Limb (tissue), 2 donors: ENCODE results near the gene MYH3.
"Not testable (repeated sequence)": the region's sequence is repeated elsewhere in the genome, so short reads cannot be mapped to it uniquely, and the experiment has no call there.

ENCODE experiments used
- DNase-seq, 2 donors: peaks; one replicate each; pipeline ENCODE4 v3.0.0-alpha.2; 2016; ENCODE audit errors: extremely low spot score in 2 of 2

Gene MYH3

DNA sequence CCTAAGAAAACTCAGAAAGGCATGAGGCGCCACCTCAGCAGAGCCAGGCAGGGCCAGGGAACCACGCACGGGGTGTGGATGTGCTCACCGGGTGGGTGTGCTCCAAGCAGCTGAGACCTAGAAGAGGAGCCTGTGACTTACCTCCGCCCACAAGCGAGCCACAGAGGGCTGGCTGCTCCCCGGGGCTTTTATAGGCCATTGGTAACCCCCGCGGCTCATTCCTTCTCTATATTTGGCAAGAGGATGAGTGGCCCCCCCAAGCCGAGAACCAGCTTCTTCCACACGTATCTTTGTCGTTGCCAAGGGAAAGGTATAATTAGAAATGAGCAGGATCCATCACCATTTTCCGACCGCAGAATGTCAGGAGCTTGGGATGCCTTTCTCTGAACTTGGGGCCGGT lies at the start of gene MYH3:
MYH3 (minus strand) TSS at position 162 of the 400 bp plus-strand sequence. CDS start 2,245 bp downstream, outside the sequence.
- peak in 1 of 2 donors; percentile 55 for DNase-seq

- DNase-seq, result no peak
Observed at GRCh38 chr17:10705727-10706126, 48.6 kb upstream of the MYH3 start.

- no peak for DNase-seq
Observed at GRCh38 chr17:10702574-10702973, 45.5 kb upstream of the MYH3 start.

DNA sequence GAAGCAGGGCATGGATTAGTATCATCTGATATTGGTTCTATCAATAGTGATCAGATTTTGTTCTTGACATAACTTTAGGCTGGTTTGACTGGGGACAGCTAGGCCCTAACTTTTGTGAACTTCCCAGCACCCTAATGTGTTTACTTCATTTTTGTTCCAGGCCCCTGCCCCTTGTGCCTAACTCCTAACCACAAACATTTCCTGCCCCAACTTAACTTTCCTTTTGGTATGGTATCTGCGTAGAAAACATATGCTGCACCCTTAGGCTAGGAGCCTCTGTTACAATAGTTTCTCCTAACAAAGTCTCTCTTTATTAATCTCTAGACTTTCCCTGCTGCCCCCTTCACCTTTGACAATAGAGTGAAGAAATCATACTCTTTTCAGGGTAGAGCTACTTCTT lies 42.7 kb upstream of the MYH3 start:
- DNase-seq, result no peak

DNA sequence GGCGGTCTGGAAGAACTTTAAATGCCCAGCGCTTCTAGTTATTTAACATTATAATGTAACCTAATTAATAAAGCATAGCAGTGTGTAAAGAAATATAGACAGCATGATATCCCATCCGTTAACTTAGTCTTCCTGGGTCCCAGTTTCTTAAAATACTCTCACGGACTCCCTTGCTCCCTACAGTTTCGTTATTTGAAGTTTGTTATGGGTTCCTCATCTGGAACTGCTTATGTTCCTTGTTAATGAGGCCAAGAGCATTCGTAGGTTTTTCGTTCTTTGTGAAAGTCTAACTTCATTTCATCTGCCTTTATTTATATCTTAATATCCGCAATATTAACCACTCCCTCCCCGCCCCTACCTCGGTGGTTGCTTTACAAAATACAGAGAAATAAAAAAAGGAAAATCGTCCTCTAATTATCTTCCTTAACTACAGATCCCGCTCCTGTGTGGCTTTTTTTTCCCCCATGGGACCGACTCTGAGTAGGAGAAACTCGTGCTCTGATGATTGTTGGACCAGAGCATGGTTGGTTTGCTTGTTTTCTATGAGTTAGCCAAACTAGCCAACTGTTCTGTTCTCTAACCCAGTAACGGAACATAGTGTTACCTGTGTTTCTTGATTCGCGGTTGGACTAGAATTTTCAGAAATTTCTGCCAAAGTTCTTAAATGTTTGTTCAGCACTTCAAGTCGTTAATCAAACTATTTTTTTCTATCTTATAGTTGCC lies 41.1 kb upstream of the MYH3 start:
- no peak for DNase-seq

GRCh38 chr17:10697092-10698081 lies 40.3 kb upstream of the MYH3 start, which contains the start of the genes ADPRM and SCO1:
Gene ADPRM (plus strand): TSS chr17:10697594. CDS start chr17:10704927, 7,333 bp downstream.
Gene SCO1 (minus strand): TSS chr17:10697533. CDS start chr17:10697507, 26 bp downstream.
- peak; percentile 93 to 94 for DNase-seq

- DNase-seq, result not testable (repeated sequence)
Observed at GRCh38 chr17:10695875-10696407, 38.8 kb upstream of the MYH3 start.

GRCh38 chr17:10687499-10687898 lies 30.4 kb upstream of the MYH3 start:
- DNase-seq, result no peak

GRCh38 chr17:10683853-10684252 lies 26.7 kb upstream of the MYH3 start:
- DNase-seq, result no peak

- DNase-seq, result no peak
Observed at GRCh38 chr17:10681866-10682446, 24.8 kb upstream of the MYH3 start.

DNA sequence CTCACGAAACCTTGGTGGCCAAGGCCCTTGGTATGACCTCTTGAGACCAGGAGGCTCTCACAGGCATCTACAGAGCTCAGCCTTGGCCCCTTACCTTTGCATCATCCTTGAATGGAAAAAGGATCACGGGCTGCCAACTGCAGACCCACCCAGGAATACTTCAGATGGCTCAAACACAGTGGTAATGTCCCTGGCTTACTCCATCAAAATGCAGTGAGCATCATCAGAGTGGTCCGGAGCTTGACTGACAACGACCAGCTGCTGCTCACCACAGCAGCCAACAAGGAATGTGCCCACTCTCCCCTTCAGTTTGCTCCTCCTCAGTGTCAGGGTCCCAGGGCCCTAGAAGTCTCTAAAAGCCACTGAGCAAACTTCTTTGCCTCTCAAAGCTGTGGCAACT lies 17.6 kb upstream of the MYH3 start:
- DNase-seq, result no peak

GRCh38 chr17:10673312-10673711 lies 16.2 kb upstream of the MYH3 start:
- no peak for DNase-seq

GRCh38 chr17:10668775-10669174 lies 11.7 kb upstream of the MYH3 start:
- no peak for DNase-seq

DNA sequence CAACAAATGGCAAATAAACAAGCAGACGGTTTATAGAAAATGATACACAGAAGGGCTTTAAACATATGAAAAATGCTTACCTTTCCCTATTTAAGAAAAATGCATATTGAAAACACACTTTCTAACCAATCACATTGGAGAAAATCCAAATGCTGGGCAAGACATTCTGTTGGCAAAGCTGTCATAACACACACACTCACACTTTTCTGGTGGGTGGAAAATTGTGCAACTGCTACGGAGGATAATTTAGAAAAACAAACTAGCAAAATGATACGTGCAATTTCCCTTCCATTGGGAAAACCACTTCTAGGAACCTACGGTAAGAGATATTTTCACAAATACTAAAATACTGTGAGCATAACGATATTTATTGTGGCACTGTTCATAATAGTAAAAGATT lies 9.8 kb upstream of the MYH3 start:
- DNase-seq, result no peak

GRCh38 chr17:10664571-10664970 lies 7.5 kb upstream of the MYH3 start:
- DNase-seq, result no peak

DNA sequence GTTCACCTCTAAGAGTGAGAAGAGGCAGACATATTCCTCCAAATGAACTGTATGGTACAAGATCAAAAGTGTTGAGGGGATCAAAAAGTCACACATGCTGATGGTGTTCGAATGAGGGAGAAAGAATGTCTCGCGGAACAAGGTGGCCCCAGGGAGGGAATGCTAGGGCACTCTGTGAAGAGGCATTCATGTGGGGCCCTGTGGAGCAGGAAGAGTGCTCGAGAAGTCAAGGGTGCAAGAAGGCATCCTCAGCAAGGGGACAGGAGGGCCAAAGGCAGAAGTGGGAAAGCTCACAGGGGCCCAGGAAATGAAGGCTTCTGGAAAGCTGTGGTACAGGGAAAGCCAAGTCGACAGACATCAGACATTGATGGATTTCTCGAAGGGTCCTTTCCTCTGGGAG lies 6.1 kb upstream of the MYH3 start:
- no peak for DNase-seq

GRCh38 chr17:10661437-10661836 lies 4.3 kb upstream of the MYH3 start:
- DNase-seq, result no peak

DNA sequence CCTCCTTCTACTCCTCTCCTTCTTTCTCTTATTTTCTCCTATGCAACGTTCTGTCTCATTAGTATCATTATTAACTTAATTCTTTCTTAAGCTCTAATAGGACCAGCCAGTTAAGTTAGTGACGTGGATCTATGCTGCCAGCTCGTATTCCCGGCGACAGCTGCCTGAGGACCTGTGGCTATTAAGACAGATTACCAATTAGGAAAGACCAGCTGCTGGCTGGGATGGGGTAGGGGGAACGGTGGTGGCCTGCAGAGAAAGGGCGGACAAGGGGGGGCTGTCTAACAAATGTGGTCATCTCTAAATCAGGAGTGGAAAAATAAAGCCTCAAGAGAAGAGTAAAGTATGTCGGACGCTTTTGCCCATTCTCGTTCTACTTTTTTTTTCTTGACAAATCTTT lies 770 bp upstream of the MYH3 start:
- DNase-seq, result peak in 1 of 2 donors; percentile 51

GRCh38 chr17:10653987-10654386 lies 3.1 kb downstream of the MYH3 start:
- DNase-seq, result no peak

DNA sequence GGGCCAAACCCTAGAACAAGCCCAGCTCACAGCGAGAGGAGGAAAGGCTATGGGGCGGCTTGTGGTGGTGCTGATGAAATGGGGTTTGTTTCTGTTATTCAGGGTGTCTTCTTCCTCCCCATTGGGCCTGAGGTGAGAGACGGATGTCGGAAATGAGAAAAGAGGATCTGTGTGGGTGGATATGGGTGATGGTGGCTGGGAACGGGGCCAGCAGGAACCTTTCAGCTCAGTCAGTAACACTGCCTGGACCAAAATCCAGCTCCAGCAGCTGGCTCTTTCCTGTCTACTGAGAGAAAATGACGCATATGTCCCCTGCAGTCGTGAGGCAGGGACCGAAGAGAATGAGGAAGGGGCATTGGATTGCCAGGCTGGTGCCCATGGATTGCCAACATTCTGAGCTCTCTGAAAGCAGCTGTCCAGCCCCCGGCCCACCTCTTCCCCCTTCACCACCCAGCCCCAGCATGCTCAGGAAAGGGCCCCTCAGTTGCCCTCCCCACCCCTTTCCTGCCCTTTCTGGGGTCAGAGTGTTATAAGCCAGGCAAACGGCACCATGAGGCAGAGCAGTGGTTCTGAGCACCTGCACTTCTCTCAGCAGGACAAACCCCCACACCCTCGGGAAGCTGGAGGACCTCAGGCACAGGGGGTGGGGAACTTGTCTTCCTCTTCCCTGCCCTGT lies 4.0 kb downstream of the MYH3 start:
- DNase-seq, result no peak

DNA sequence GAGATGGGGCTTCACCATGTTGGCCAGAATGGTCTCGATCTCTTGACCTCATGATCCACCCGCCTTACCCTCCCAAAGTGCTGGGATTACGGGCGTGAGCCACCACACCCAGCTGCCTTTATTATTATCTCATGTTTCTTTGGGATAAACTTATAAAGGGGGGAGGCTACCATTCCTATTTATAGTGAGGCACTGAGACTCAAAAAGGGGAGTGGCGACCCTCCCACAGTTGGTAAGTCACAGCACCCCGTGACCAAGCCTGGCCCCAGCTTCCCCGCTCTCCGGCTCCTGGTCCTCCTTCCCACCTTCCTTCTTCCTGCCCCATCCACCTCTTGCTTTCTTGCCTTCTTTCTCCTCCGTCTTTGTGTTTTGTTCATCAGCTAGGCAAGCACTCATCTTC lies 5.2 kb downstream of the MYH3 start:
- DNase-seq, result no peak
